Measurements from ENCODE around the gene PARP1.

PARP1 gene

DNA sequence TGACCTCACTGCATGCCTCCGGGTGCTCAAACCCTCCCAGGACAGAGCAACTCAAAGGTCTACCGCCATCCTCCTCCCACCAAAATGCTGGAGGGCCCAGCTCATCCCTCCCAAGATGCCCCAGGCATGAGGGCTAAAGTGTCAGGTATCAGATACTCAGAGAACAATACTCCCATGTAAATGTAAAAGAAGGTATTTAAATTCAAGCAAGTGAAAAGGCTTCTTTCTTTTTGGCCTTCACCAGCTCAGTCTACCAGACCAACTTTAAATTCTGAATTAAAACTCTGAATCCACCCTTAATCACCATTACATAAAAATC, 3.0 kb downstream of the PARP1 start:
- no peak for DNase-seq

GRCh38 chr1:226404063-226404903, 3.6 kb downstream of the PARP1 start:
- no peak for DNase-seq

DNA sequence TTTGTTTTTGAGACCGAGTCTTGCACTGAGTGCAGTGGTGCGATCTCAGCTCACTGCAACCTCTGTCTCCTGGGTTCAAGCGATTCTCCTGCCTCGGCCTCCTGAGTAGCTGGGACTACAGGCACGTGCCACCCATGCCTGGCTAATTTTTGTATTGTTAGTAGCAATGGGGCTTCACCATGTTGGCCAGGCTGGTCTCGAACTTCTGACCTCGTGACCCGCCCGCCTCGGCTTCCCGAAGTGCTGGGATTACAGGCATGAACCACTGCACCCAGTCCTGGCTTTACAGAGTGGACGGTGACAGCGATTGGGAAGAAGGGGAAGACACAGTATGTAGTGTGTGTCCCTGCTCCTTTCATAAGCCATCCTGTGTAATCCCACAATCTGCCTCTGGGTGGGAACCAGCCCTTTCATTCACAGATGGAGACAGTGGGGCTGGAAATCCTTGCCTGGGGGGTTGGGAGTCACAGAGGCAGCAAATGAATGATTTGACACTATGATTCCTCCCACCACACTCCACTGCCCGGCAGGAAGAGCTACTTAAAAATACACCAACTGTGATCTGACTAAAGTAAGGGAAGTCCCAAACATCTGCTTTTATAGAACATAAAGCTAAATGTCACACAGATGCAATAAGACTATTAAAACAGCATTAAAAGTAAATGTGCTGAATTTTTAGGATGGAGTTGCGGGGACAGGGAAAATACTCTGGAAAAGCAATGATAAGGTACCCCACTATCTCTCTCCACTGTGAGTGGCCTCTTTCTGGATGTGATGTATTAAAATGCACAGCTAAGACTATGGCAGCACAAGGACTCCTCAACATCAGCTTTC, 4.5 kb downstream of the PARP1 start:
- peak; percentile 30 for DNase-seq

DNA sequence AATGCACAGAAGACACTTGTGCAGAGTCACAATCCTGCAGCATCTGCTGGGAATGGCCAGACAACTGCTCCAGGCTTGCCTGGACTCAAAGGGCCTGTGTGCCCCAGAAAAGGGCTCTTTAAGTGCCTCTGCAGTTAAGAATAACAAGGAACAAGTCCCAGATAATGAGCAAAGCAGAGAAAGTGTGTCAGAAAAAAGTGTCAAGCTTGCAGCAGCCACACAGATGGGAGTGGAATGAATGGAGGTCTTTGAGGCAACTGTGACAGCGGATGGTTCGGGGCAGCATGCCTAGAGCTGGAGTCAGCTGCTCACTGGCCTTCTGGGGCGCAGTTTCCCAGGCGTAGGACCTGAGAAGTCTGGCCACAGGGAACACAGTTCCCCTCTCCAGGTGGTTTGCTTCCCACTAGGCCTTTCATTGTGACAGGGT, 5.1 kb downstream of the PARP1 start:
- DNase-seq: no peak

GRCh38 chr1:226401355-226402303, 6.3 kb downstream of the PARP1 start:
- no peak for DNase-seq

- DNase-seq: no peak
Measured at GRCh38 chr1:226400519-226401354, 7.2 kb downstream of the PARP1 start.

GRCh38 chr1:226397955-226398636, 9.8 kb downstream of the PARP1 start:
- DNase-seq: no peak

GRCh38 chr1:226397011-226397926, 10.6 kb downstream of the PARP1 start:
- DNase-seq: no peak

- no peak for DNase-seq
Measured at GRCh38 chr1:226395753-226396152, 12.1 kb downstream of the PARP1 start.

- no peak for DNase-seq
Measured at GRCh38 chr1:226394462-226394861, 13.4 kb downstream of the PARP1 start.

DNA sequence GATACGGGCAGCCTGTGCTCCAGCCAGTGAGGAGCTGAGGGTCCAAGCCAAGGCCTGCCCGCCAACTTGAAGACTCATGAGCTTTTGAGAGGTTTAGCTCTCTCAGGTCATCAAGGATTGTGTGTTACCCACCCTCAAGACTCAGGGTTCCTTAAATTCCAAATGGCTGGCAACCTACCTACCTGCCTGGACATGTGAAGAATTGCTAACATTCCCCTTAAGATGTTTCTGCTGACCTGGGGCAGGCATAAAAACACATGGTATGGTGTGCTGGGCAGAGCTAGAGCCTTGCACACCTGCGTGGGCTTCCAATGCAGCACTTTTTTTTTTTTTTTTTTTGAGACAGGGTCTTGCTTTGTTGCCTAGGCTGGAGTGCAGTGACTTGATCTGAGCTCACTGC, 17.2 kb downstream of the PARP1 start:
- DNase-seq: no peak

DNA sequence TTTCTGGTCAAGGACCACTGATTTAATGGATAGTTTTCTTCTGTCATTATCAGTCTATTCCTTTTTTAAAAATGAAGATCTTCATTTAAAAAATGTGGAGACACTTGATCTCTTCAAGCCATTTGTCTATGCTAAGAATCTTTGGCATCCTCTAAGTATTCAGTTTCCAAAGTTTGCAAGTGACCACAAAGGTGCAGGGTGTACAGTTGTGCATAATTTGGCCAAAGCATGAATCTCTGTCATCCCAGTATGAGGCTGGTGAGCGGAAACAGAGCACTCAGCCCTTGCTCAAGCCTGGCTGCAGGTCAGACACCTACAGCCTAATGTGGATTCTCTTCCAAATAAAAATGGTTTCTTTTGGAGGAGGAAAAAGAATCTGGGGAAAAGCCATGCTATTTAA, 19.8 kb downstream of the PARP1 start:
- DNase-seq: no peak

- no peak for DNase-seq
Measured at GRCh38 chr1:226384717-226385116, 23.2 kb downstream of the PARP1 start.

GRCh38 chr1:226384040-226384439, 23.9 kb downstream of the PARP1 start:
- no peak for DNase-seq

DNA sequence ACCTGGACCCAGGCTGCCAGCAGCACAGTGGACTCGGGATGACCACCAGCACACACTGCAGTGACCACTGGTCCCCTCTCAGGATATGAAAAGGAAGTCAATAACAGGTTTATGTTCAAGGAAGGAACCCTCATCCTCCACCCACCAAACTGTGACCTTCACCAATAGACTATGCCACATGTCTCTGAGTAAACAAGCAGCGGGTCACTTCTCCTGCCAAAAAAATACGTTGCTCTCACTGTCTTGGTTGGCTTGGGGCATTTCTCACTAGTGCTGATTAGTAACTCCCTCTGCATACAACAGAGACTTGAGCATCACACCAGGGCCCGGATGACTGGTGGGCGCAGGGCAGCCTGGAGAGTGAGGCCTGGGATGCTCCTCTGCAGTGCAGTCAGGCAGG, 25.9 kb downstream of the PARP1 start:
- no peak for DNase-seq

GRCh38 chr1:226381226-226381998, 26.5 kb downstream of the PARP1 start:
- no peak for DNase-seq

DNA sequence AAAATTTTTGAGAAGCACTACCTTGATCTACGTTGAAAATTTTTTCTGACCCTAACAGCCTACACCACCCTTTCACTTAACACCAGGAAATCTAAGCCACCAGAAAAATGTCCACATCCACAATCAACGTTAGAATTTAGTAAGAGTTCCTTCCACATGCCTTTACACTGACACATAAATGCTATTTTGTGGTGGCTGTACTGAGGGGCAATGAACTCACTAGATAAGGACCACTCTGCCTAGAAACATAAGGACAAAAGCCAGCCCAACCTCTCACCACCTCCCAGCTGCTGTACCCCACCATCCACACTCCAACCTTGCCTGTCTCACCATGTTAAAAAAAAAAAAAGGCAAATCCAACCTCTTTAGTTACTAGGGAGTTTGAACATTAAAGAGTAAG, 29.8 kb downstream of the PARP1 start:
- no peak for DNase-seq

GRCh38 chr1:226376300-226376699, 31.6 kb downstream of the PARP1 start:
- no peak for DNase-seq

- no peak for DNase-seq
Measured at GRCh38 chr1:226373376-226373775, 34.5 kb downstream of the PARP1 start.

GRCh38 chr1:226372885-226373284, 35.0 kb downstream of the PARP1 start:
- DNase-seq: no peak

Measured in DMS53 (cell line).